Measurements from ENCODE around the gene NOC4L. TPM values are rescaled to one million over a fixed set of nuclear protein-coding genes. Genes with fewer than 3 reads are reported as not detected.

NOC4L gene
- total and polyA plus RNA-seq, 2 experiments from 2014 or later = 42.4 to 54.7 TPM

- DNase-seq (ENCODE audit: low spot score) (peak; percentile 44), ATAC-seq (peak; percentile 24)
- Mint-ChIP-seq H3K4me1 (peaks cover 6% of the 10 kb centered on the region; the same call in 2 of the 3 replicates), H3K9me3 (peaks cover 4% of the 10 kb centered on the region; the same call in 2 of the 3 replicates), H3K27ac (no peak overlapping the region), H3K27me3 (ENCODE audit: insufficient read depth, low read depth, poor library complexity) (peaks cover 28% of the 10 kb centered on the region), H3K36me3 (ENCODE audit: low read depth) (no peaks in the 10 kb centered on the region), H3K4me3 (no peak overlapping the region)
- Histone ChIP-seq H3K36me3 (ENCODE audit: insufficient read depth) (no peaks in the 10 kb centered on the region), H3K79me2 (replicated peaks; ENCODE audit: insufficient read depth) (no peaks in the 10 kb centered on the region), H2AFZ (no peak overlapping the region), H3K27ac (ENCODE audit: low read depth) (no peak overlapping the region), H3K4me2 (no peak overlapping the region), H4K20me1 (replicated peaks; ENCODE audit: insufficient read depth) (no peaks in the 10 kb centered on the region; the same call in 1 of the 2 replicates), H3K9me2 (ENCODE audit: insufficient read depth) (no peaks in the 10 kb centered on the region), H3K4me1 (ENCODE audit: insufficient read depth) (no peaks in the 10 kb centered on the region), H3F3A (replicated peaks; ENCODE audit: low read depth) (no peaks in the 10 kb centered on the region), H3K4me3 (no peak overlapping the region), H3K27me3 (ENCODE audit: insufficient read depth) (peaks cover 12% of the 10 kb centered on the region; the same call in 1 of the 2 replicates)
- no peak for TF ChIP-seq REST (IDR thresholded peaks at IDR 0.05; ENCODE audit: unreplicated experiment)
- TF ChIP-seq ZNF331 (CRISPR knock-in tag; IDR thresholded peaks at IDR 0.05; ENCODE audit: low read depth) = no peak
- TF ChIP-seq ETS1 (IDR thresholded peaks at IDR 0.05) = no peak
- TF ChIP-seq ZNF462 (CRISPR knock-in tag; IDR thresholded peaks at IDR 0.05) = no peak
- no peak for TF ChIP-seq ZNF114 (CRISPR knock-in tag; IDR thresholded peaks at IDR 0.05)
- no peak for TF ChIP-seq NANOG (IDR thresholded peaks at IDR 0.05; ENCODE audit: borderline replicate concordance)
- TF ChIP-seq CREB1 (CRISPR knock-in tag; IDR thresholded peaks at IDR 0.05; ENCODE audit: low read depth) = no peak
- TF ChIP-seq JUNB (IDR thresholded peaks at IDR 0.05; ENCODE audit: unreplicated experiment) = no peak
- no peak for TF ChIP-seq EZH2phosphoT487 (IDR thresholded peaks at IDR 0.05; ENCODE audit: unreplicated experiment)
- TF ChIP-seq EZH2 (IDR thresholded peaks at IDR 0.05; ENCODE audit: low read depth, unreplicated experiment) = no peak
- no peak for TF ChIP-seq POLR2AphosphoS5 (IDR thresholded peaks at IDR 0.05; ENCODE audit: low read depth)
- TF ChIP-seq CTCF (conservative IDR thresholded peaks at IDR 0.05; ENCODE audit: low read depth in 2 of 2) = no peak
- TF ChIP-seq STAT1 (IDR thresholded peaks at IDR 0.05; ENCODE audit: unreplicated experiment) = no peak
Observed at GRCh38 chr12:132178801-132179401, 34.6 kb downstream of the NOC4L start.

All from GM23338 (cell line).